ENCODE results near the gene COASY.
"Not testable (repeated sequence)": the region's sequence is repeated elsewhere in the genome, so short reads cannot be mapped to it uniquely, and the experiment has no call there.

COASY gene

GRCh38 chr17:42609182-42609813 is 47.4 kb downstream of the COASY start, which contains the start of the genes RETREG3 and TUBG1:
Gene RETREG3 (minus strand): TSS chr17:42609374. CDS start chr17:42609324, 50 bp downstream.
Gene TUBG1 (plus strand): TSS chr17:42609683. CDS start chr17:42609738, 55 bp downstream.
- Mint-ChIP-seq H3K4me1 (peaks cover 19% of the 10 kb centered on the region), H3K36me3 (ENCODE audit: low read depth) (peaks cover 25% of the 10 kb centered on the region), H3K4me3 (peak within 1 kb of the TSS; percentile 99 to 100 (median 100)), H3K27me3 (ENCODE audit: low read depth) (no peaks in the 10 kb centered on the region), H3K27ac (peak within 1 kb of the TSS; percentile 74 to 99 (median 88)), H3K9me3 (no peaks in the 10 kb centered on the region)
- peak; percentile 17 to 49 (median 28) for TF ChIP-seq CTCF (IDR thresholded peaks at IDR 0.05; ENCODE audit: unreplicated experiment in 3 of 3)

GRCh38 chr17:42609814-42610801 is 48.2 kb downstream of the COASY start:
- Mint-ChIP-seq H3K36me3 (ENCODE audit: low read depth) (peaks cover 27% of the 10 kb centered on the region), H3K27ac (peak overlapping the region; percentile 74 to 99 (median 78)), H3K4me1 (peaks cover 19% of the 10 kb centered on the region), H3K4me3 (peak overlapping the region; percentile 99 to 100 (median 100))
- H3K27me3 Mint-ChIP-seq (ENCODE audit: low read depth); H3K9me3 Mint-ChIP-seq: not testable (repeated sequence)

- Mint-ChIP-seq H3K9me3 (no peaks in the 10 kb centered on the region), H3K27me3 (ENCODE audit: low read depth) (no peaks in the 10 kb centered on the region), H3K36me3 (ENCODE audit: low read depth) (peaks cover 34% of the 10 kb centered on the region), H3K4me1 (peaks cover 10% of the 10 kb centered on the region), H3K27ac (no peak overlapping the region), H3K4me3 (peak overlapping the region; percentile 63 to 76 (median 64))
- no peak for TF ChIP-seq CTCF (IDR thresholded peaks at IDR 0.05; ENCODE audit: unreplicated experiment in 3 of 3)
Observed at GRCh38 chr17:42612013-42612412, 50.1 kb downstream of the COASY start.

- Mint-ChIP-seq H3K4me3 (peak overlapping the region in 2 of 3 experiments; percentile 21 to 65), H3K27me3 (ENCODE audit: low read depth) (no peaks in the 10 kb centered on the region), H3K4me1 (peaks cover 9% of the 10 kb centered on the region), H3K36me3 (ENCODE audit: low read depth) (peaks cover 34% of the 10 kb centered on the region), H3K9me3 (no peaks in the 10 kb centered on the region), H3K27ac (no peak overlapping the region)
- TF ChIP-seq CTCF (IDR thresholded peaks at IDR 0.05; ENCODE audit: unreplicated experiment in 3 of 3): no peak
Observed at GRCh38 chr17:42613699-42614295, 51.8 kb downstream of the COASY start.
